ENCODE measurements around the gene IGLL5. TPM values are rescaled to one million over a fixed set of nuclear protein-coding genes. Genes with fewer than 3 reads are reported as not detected.
A peak's percentile ranks its signal among the peaks of the same experiment; 100 is the strongest.

The IGLL5 gene
- total and polyA plus RNA-seq, 2 of the 13 experiments (the other 11 are each of a cell fraction or from before 2014, with no cell fraction given): not detected

GRCh38 chr22:22858559-22858937, 29.1 kb upstream of the IGLL5 start:
- Histone ChIP-seq H2AFZ (ENCODE audit: low read length) (no peak overlapping the region), H3K9ac (ENCODE audit: insufficient read depth, low read depth, low read length) (no peak overlapping the region), H3K4me1 (ENCODE audit: insufficient read depth, low read length) (peaks cover 18% of the 10 kb centered on the region), H4K20me1 (ENCODE audit: insufficient read depth, low read length) (no peaks in the 10 kb centered on the region), H3K36me3 (replicated peaks in 1 of 2; ENCODE audit: control insufficient read depth in 1 of 2, insufficient read depth in 2 of 2, low read length in 2 of 2) (no peaks in the 10 kb centered on the region), H3K27me3 (ENCODE audit: control insufficient read depth in 1 of 2, insufficient read depth in 2 of 2, low read length in 2 of 2) (peaks cover 0 to 28% of the 10 kb centered on the region in 2 experiments; a peak in 2 of 5 replicates), H3K79me2 (ENCODE audit: insufficient read depth, low read length) (no peaks in the 10 kb centered on the region), H3K9me3 (ENCODE audit: low read length) (no peaks in the 10 kb centered on the region), H3K4me2 (ENCODE audit: low read depth, low read length) (peak overlapping the region; percentile 10; the same call in 1 of the 2 replicates), H3K27ac (ENCODE audit: extremely low read length, insufficient read depth, low read length) (no peak overlapping the region), H3K4me3 (replicated peaks in 1 of 3; ENCODE audit: insufficient read depth in 1 of 3, low read depth in 2 of 3, low read length in 3 of 3) (no peak overlapping the region)
- ChIA-PET CTCF (ENCODE audit: low intra/inter-chr PET ratio, low total read pairs) (interaction anchor here (0.9 kb wide), 1 partner anchor 19 kb away, joined by 3 read pairs; no protein-coding TSS in a partner anchor), POLR2A (no interaction called here)
- no TSS peak for BruUV-seq (replicated peaks)
- peak; percentile 21; the same call in 1 of the 3 replicates for ATAC-seq
- in situ Hi-C loops (cut with HindIII; ENCODE audit: extremely low pct_ligation_motif_present, low pct_unique_long_range_greater_than_20kb): loop anchor here (5.0 kb wide), 1 partner anchor 99 kb away; no protein-coding TSS in a partner anchor
- 0% methylated on average over 2 of the region's 2 CpGs for WGBS (ENCODE audit: low lambda C conversion rate)
- intact Hi-C loops (cut with micrococcal nuclease; ENCODE audit: unreplicated experiment): no loop called here
- peak; percentile 30 for FAIRE-seq
- peak; percentile 69 for DNase-seq (ENCODE audit: low spot score)
- TF ChIP-seq, protein P1, sequence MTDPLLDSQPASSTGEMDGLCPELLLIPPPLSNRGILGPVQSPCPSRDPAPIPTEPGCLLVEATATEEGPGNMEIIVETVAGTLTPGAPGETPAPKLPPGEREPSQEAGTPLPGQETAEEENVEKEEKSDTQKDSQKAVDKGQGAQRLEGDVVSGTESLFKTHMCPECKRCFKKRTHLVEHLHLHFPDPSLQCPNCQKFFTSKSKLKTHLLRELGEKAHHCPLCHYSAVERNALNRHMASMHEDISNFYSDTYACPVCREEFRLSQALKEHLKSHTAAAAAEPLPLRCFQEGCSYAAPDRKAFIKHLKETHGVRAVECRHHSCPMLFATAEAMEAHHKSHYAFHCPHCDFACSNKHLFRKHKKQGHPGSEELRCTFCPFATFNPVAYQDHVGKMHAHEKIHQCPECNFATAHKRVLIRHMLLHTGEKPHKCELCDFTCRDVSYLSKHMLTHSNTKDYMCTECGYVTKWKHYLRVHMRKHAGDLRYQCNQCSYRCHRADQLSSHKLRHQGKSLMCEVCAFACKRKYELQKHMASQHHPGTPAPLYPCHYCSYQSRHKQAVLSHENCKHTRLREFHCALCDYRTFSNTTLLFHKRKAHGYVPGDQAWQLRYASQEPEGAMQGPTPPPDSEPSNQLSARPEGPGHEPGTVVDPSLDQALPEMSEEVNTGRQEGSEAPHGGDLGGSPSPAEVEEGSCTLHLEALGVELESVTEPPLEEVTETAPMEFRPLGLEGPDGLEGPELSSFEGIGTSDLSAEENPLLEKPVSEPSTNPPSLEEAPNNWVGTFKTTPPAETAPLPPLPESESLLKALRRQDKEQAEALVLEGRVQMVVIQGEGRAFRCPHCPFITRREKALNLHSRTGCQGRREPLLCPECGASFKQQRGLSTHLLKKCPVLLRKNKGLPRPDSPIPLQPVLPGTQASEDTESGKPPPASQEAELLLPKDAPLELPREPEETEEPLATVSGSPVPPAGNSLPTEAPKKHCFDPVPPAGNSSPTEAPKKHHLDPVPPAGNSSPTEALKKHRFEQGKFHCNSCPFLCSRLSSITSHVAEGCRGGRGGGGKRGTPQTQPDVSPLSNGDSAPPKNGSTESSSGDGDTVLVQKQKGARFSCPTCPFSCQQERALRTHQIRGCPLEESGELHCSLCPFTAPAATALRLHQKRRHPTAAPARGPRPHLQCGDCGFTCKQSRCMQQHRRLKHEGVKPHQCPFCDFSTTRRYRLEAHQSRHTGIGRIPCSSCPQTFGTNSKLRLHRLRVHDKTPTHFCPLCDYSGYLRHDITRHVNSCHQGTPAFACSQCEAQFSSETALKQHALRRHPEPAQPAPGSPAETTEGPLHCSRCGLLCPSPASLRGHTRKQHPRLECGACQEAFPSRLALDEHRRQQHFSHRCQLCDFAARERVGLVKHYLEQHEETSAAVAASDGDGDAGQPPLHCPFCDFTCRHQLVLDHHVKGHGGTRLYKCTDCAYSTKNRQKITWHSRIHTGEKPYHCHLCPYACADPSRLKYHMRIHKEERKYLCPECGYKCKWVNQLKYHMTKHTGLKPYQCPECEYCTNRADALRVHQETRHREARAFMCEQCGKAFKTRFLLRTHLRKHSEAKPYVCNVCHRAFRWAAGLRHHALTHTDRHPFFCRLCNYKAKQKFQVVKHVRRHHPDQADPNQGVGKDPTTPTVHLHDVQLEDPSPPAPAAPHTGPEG (CRISPR knock-in tag; IDR thresholded peaks at IDR 0.05): no peak
- TF ChIP-seq CEBPB (IDR thresholded peaks at IDR 0.05; ENCODE audit: borderline replicate concordance, low read depth, low read length): peak; percentile 10; the same call in 1 of the 2 replicates
- TF ChIP-seq HOXA9 (CRISPR knock-in tag; IDR thresholded peaks at IDR 0.05; ENCODE audit: borderline replicate concordance): no peak
- TF ChIP-seq SOX13 (IDR thresholded peaks at IDR 0.05): no peak
- peak in 1 of 2 experiments; percentile 44; a peak in 1 of 4 replicates for TF ChIP-seq SOX13 (CRISPR knock-in tag; conservative IDR thresholded peaks at IDR 0.05 in 1 of 2, IDR thresholded peaks at IDR 0.05 in 1 of 2)
- 0 out of 2 replicates have a peak, but pooled peaks have one; percentile 16 for TF ChIP-seq SOX5 (CRISPR knock-in tag; IDR thresholded peaks at IDR 0.05; ENCODE audit: borderline replicate concordance)
- TF ChIP-seq THAP11 (CRISPR knock-in tag; IDR thresholded peaks at IDR 0.05): no peak
- TF ChIP-seq ARNTL (CRISPR knock-in tag; IDR thresholded peaks at IDR 0.05): no peak
- TF ChIP-seq XRCC5 (optimal IDR thresholded peaks at IDR 0.05; ENCODE audit: low read length): no peak
- TF ChIP-seq, protein P2, sequence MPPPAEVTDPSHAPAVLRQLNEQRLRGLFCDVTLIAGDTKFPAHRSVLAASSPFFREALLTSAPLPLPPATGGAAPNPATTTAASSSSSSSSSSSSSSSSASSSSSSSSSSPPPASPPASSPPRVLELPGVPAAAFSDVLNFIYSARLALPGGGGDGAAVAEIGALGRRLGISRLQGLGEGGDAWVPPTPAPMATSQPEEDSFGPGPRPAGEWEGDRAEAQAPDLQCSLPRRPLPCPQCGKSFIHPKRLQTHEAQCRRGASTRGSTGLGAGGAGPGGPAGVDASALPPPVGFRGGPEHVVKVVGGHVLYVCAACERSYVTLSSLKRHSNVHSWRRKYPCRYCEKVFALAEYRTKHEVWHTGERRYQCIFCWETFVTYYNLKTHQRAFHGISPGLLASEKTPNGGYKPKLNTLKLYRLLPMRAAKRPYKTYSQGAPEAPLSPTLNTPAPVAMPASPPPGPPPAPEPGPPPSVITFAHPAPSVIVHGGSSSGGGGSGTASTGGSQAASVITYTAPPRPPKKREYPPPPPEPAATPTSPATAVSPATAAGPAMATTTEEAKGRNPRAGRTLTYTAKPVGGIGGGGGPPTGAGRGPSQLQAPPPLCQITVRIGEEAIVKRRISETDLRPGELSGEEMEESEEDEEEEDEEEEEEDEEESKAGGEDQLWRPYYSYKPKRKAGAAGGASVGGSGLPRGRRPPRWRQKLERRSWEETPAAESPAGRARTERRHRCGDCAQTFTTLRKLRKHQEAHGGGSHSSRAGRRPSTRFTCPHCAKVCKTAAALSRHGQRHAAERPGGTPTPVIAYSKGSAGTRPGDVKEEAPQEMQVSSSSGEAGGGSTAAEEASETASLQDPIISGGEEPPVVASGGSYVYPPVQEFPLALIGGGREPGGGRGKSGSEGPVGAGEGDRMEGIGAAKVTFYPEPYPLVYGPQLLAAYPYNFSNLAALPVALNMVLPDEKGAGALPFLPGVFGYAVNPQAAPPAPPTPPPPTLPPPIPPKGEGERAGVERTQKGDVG (CRISPR knock-in tag; IDR thresholded peaks at IDR 0.05; ENCODE audit: borderline replicate concordance): no peak
- TF ChIP-seq ZNF550 (CRISPR knock-in tag; IDR thresholded peaks at IDR 0.05; ENCODE audit: borderline replicate concordance): no peak
- no peak for TF ChIP-seq MAX (IDR thresholded peaks at IDR 0.05)
